ENCODE measurements around the gene CDKN2B.
"Not testable (repeated sequence)": the region's sequence is repeated elsewhere in the genome, so short reads cannot be mapped to it uniquely, and the experiment has no call there.

Gene CDKN2B

GRCh38 chr9:21968331-21969010 lies 40.6 kb downstream of the CDKN2B start:
- no peak for DNase-seq

- DNase-seq: no peak
These were observed 41.4 kb downstream of the CDKN2B start for GRCh38 chr9:21967702-21968101.

GRCh38 chr9:21967169-21967568 lies 41.9 kb downstream of the CDKN2B start:
- no peak for DNase-seq

- no peak for DNase-seq
These were observed 42.8 kb downstream of the CDKN2B start for GRCh38 chr9:21966140-21966851.

GRCh38 chr9:21965401-21965951 lies 43.6 kb downstream of the CDKN2B start:
- no peak for DNase-seq

GRCh38 chr9:21964925-21965385 lies 44.1 kb downstream of the CDKN2B start:
- no peak for DNase-seq

- DNase-seq: no peak
These were observed 47.5 kb downstream of the CDKN2B start for GRCh38 chr9:21961569-21961968.

- not testable (repeated sequence) for DNase-seq
These were observed 49.8 kb downstream of the CDKN2B start for GRCh38 chr9:21959268-21959667.

- DNase-seq: no peak
These were observed 50.3 kb downstream of the CDKN2B start for GRCh38 chr9:21958833-21959232.
